ACHN (cell line): ENCODE measurements around the gene PTPN5.
A peak's percentile ranks its signal among the peaks of the same experiment; 100 is the strongest.

Experiments
- DNase-seq: peaks from one replicate; pipeline ENCODE4 v3.0.0-alpha.2; 2015
- in situ Hi-C: cut with HindIII; loops from 2 replicates; pipeline ENCODE4 v1.10.0; 2017; ENCODE audit warnings: low sequenced_read_pairs, low pct_ligation_motif_present, low pct_unique_long_range_greater_than_20kb

The PTPN5 gene

DNA sequence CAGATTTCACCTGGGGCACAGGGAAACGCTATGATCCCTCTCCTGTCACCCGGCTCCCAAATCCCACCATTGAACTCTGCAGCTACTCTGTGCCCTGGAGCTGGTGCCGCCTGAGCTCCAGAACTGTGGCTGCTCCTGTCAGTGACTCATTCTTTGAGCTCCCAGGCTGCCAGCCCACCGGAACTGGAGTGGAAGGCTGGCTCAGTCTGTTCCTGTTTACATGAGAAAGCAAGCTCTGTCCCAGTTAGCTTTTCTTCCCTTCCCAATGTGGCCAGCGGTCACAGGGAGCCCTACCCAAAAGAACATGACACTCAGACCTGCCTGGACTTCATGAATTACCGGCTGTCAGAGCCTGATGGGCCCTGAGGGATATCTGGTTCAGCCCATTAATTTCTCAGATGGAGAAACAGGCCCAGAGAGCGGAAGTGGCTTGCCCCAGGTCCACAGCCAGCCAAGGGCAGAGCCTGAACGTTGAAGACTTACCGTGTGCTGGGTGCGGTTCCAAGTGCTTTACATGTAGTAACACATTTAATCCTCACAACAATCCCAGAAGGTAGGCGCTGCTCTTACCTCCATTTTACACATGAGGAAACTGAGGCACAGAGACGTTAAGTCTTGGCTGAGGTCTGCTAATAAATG is 41.8 kb downstream of the PTPN5 start:
- in situ Hi-C loops: no loop called here
- peak; percentile 78 for DNase-seq

DNA sequence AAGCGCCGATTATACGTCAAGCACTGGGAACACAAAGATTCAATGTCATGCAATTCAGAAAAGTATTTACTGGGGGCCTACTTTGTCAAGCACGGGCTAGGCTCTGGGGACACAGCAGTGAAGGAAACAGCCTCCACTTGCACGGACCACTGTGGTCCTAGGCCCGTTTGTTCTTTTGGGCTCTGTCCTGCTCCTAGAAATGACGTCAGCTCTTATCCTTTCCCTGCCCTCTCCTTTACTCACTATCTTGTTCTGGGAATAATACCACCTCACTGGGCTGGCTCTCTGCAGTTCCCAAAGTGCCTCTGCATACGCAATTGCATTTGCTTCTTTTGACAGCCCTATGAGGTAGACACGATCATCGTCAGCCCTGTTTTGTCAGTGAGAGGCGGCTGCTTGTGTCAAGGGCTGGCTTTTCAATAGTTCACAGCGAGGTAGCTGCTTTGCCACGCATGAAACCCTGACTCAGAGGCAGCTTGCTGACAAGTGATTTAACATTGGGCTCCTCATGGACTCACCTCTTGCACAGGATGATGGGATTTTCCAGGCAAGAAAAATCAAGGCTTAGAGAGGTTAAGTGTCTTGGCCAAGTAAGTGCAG is 42.7 kb downstream of the PTPN5 start:
- DNase-seq: peak; percentile 40
- in situ Hi-C loops: no loop called here

DNA sequence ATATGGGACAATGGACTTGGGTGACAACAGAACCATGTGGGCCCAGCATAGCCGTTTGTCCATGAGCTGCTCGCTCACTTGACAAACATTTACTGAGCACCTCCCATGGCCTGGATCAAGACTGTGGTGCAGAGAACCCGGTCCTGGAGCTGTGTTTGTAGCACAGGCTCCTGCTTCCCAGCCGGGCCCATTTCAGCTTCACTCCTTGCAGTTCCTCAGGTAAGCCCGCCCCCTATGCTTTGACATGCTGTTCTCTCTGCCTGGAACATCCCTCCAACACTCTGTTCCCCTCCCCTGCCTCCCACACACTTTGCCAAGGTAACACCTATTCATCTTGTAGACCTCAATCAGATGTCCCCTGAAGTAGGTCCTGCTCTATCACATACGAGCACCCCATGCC is 46.3 kb downstream of the PTPN5 start:
- in situ Hi-C loops: no loop called here
- DNase-seq: no peak

DNA sequence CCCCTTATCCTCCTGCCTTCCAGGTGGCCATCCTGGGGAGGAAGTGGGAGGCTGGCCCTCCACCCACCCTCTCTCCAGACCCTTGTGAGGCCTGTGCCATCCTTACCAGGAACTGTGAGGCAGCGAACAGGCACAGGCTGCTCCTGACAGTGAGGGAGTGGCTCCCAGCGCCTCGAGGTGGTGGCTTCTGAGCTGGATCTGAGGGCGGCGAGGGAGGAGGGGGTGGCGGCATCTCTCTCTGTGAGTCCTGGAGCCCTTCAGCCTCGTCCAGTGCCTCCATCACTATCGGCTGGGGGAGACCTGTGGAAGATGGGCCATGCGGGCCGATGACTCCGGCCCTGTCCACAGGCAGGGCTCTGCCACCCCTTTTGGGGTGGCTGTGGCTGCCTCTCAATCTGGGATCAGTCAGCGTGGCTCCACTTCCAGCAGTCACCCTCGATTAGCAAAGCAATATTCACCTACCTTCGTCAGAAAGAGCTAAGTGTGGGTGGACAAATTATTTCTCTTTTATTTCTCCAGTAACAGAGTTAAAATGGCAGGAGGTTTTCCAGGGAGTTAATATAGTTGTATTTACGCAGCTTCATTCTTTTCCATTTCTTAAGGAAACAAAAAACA is 47.6 kb downstream of the PTPN5 start:
- in situ Hi-C loops: no loop called here
- DNase-seq: no peak

DNA sequence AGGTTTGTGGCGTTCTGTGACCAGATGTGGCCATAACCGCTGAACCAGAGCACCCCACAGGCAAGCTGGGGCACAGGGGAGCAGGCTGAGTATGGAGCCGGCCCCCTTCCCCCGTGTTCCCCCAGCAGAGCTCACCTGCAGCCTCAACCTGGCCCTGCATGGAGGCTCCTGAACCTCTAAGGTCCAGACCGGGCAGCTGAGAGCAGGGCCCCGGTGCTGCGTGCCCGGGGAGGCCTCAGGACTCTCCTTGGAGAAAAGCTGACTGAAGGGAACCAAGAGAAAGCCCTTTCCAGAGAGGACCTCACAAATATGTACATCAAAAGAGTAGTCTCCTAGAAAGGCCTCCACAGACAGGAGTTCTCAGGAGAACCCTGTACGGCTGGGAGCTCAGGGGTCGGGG is 48.2 kb downstream of the PTPN5 start:
- in situ Hi-C loops: no loop called here
- no peak for DNase-seq

DNA sequence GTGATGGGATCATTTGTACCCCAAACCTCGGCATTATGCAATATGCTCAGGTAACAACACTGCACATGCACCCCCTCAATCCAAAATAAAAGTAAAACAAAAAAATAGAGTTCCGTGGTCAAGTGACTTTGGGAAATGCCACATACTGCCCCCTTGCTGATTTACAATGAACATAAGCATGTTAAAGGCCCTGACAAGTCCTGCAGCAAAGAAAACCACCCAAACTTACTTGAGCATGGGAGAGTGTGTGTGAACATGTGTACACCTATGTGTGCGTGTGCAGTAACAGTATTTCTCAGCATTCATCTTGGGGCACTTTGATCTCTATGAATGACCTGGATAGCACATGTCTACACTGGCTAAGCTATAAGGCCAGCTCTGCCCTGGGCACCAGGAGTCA is 49.8 kb downstream of the PTPN5 start:
- in situ Hi-C loops: no loop called here
- no peak for DNase-seq

DNA sequence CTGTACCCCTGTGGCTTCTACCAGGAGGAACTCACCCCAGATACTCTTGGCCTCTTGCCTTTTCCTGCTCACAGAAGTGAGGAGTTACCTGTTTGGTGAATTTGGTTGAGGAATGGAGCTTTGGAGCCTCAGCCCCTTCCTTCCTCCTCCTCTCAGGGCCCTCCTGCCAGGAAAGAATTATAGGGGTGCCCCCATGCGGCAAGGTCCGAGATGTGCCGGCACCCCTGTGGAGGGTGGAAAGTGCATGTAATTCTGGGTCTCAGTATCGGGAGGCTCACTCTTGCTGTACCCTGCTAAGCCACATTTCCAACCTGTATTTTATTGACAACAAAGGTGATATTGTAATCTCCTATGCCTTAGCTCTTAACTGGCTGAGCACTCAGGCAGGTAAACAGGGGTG is 51.9 kb downstream of the PTPN5 start:
- in situ Hi-C loops: no loop called here
- no peak for DNase-seq

DNA sequence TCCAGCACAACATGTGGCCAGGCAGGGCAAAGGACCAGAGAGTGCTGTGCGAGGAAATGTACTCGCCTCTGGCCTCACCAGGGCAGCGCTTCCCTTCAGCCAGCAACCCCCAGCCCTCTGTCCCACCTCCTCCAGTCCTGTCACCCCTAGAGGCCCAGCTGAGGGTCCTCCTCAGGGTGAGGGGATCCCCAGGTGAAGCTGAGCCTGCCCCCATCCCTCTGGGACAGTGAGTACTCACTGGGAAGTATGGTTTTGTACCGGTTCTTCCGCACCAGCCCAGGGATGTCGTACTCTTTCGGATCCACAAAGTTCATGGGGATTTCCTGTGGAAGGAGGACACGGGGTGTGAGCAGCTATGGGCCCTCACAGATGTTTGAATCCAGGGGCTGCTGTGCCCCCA is 54.0 kb downstream of the PTPN5 start:
- in situ Hi-C loops: no loop called here
- DNase-seq: no peak

DNA sequence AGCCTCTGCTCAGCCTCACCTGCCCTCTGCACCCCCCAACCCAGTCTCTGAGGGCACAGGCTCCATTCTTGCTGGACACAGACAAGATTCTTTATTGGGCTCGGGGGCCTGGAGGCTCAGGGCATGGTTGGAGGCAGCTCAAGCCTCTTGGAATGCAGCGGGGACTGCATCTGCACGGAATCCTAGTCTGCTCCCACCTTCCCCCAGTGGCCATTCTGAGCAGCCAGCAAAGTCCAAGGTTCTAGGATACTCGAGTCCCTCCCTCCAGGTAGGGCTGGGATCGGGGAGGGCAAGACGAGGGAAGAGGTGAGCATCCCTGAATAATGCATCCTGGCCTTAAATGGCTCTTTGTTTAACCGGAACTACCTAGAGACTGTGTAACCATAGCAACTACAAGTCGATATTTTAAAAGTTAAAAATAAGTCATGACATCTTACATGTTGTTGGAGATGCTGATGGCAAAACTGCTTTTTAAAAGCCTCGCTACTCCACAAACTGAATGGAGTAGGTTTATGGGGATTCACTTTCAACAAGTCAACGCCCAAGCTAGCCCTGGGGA is 54.9 kb downstream of the PTPN5 start:
- in situ Hi-C loops: no loop called here
- no peak for DNase-seq

DNA sequence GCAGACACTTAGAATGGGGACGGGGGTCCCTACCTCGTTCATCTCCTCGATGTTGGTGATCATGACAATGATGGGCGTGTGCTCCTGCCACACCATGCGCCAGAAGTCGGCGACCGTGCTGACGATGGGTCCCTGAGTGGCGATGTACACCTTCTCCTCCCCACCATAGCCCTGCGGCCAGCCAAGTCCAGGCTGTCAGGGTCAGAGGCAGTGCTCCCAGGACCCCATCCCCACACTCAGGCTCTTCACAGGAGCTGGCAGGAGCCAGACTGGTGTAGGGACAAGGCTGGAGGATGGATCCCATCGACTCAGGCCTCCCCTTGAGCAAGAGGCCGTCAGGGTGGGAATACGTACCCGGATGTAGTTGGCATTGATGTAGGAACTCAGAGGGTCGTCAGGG is 58.4 kb downstream of the PTPN5 start:
- DNase-seq: no peak
- in situ Hi-C loops: no loop called here

DNA sequence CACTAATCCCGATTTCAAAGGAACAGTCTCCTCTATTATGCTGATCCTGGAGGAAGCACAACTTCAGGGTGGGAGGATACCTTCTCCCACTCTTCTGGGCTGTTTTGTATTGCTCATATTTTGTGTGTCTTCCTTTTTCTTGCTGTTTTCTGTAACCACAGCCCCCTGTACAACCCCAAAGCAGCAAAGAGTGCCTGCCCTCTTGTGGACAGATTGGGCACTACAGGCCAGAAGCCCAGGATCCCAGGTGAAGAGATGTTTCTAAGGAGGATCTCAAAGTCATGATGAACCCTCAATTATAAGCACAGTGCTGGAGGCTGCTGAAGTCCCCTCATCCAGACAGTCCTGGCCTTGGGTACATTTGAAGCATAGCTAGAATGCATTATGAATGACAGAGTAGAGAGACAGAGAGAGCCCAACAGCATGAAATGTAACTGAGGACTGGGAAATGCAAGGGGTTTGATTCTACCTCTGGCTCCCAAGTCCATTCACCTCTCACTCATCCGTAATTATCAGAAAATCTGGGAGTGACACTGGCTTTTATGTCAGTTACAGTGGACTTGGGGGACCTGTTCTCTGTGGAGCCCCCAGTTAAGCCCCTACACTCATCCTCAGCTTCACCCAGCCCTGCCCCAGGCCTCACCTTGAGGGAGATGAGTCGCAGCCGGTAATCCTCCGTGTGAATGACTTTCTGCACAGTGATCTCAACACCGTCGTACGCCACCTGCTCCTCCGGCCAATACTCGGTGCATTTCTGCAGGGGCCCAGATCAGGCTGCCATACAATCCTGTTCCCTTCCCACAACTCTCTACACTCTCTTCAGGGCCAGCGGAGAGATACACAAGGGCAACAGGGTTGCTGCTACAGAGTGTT is 59.4 kb downstream of the PTPN5 start:
- in situ Hi-C loops: no loop called here
- peak; percentile 32 for DNase-seq

DNA sequence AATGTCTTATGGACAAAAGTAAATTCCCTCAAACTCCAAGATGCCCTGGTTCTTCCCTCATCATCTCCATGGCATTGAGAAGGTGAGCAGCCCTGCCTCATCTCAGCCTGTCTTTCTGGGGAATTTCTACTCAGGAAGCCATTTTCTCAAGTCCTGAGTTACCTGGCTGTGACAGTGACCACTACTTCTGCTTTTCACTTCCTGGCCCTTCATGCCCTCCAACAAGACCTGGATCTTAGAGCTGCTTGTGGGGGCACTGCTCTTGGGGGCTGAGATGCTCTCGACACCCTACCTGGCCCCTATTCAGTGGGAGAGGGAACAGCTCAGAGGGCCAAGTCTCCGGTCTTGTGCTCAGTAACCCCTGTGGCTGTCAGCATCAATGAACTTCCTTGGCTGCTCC is 60.2 kb downstream of the PTPN5 start:
- no peak for DNase-seq
- in situ Hi-C loops: no loop called here

DNA sequence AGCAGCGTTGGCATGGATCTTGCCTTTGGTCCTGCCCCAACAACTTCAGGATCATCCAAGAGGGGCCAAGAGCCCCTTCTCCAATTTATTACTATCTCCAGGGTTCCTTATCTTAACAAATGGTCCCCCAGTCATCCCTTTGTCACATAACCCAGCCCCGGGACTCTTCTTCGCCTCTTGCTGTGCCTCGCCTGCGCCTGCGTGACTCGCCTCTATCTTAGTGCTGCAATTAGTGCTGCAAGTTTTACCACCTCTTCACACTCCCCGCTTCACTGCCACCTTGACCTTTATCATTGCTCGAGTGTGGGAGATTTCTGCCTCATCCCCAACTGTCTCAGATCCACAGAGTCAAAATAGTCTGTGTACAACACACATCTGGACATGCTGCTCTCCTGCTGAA is 61.6 kb downstream of the PTPN5 start:
- in situ Hi-C loops: no loop called here
- no peak for DNase-seq

DNA sequence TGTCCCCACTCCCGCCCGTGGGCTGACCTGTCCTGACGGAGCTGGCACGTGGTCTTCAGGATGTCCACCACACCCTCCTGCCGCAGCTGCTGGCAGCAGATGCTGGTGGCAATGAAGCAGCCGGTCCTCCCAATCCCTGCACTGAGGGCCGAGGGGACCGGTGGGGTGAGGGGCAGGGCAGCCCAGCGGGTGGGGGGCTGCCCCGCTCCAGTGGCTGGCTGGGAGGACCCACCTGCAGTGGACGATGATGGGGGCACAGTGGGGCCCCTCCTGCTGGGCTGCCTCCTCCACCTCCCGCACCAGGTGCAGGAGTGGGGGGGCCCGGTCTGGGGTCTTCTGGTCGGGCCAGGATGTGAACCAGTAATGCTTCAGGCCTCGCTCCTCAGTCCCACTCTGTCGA is 62.2 kb downstream of the PTPN5 start:
- DNase-seq: no peak
- in situ Hi-C loops: no loop called here

DNA sequence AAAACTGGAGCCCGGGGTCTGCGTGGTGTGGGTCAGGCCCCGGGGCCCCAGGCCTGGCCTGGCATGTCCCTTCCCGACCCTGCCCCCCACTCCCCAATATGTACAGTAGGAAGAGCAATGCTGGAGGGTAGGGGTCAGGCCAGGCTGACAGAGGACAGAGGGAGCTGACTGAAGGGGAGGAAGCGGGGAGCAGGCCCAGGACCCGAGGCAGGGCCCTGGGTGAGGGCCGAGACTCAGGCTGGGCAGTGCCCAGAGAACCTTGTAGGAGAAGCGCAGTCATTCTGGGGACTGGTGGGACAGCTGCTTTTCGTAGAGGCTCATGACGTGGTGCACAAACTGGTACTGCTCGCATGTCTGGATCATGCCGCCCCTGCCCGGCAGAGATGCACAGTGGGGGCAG is 62.9 kb downstream of the PTPN5 start:
- in situ Hi-C loops: no loop called here
- DNase-seq: no peak

DNA sequence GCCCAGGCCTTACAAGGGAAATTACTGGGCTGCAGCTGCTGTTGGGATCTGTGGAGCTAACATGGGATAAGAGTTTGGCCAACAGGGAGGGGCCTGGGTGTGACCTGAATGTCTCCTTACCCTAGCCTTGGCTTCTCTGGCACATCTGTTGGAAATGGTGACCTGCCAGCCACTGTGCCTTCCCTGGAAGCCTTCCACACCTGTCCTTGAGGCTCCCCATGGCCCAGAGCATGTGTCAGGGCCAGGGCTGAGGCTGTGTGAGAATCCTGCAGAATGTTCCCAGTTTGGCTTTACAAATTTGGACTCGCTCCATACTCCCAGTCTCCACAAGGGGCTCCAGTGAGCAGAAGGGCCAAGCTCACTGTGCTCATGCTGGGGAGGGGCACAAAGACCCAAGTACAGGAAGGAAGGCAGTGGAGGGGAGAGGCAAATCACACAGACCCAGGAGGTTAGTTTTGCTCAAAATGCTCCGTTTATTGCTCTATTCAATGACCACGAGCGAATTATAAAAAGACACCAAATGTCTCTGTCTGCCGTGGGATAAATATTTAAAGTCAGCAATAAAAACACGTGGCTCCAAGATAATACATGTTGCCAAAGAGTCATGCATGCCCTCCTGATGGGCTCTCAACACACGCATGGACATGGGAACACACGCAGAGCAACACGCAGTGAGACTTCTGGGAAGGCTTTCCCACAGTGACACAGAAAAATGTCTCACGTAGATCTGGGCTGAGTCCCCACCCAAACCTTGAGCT is 63.9 kb downstream of the PTPN5 start:
- peak; percentile 30 for DNase-seq
- in situ Hi-C loops: no loop called here

DNA sequence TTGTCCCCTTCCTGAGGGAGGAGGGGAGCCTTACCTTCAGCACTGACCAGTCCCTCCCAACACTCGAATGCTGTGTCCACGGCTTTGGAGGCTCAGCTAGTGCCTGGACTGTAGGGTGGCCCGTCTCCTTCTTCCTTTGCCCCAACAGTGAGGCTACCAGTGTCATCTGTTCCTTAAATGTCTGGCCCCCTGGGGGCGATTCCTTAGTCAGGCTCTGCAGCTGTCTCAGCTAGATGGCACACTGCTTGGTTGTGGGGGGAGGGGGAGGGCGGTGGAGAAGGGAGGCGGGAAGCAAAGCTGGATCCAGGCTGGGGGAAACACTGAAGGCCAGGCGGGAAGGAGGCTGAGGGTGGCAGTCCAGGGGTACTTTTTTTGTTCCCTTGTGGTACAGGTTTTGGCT is 65.6 kb downstream of the PTPN5 start, which contains the start of gene IGSF22:
Gene IGSF22, minus strand, starts transcription at position 149 of the 400 bp plus-strand sequence. CDS start 1,952 bp downstream, outside the sequence.
- in situ Hi-C loops: no loop called here
- no peak for DNase-seq

DNA sequence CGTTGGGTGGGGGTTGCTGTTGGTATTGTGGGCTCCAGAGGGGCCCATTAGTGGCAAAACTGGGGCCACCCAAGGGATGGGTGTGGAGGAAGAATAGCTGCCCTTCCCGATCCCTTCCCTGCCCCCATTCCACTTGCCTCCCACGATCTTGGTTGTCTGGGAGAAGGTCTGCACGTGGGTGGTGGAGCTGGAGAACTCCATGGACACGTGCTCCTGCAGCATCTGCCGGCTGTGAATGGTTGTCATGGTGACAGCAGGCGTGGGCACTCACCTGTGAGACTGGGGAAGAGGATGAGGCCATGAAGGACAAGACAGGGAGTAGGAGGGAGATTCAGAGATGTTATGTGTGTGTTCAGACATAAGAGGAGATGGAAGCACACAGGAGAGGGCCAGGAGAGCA is 67.6 kb downstream of the PTPN5 start:
- no peak for DNase-seq

More for the DNA sequence above, 67.6 kb downstream of the PTPN5 start:
- in situ Hi-C loops: no loop called here
